MM.1S (cell line): ENCODE results near the gene GUCY1B1.

Experiments used
- EZH2 ChIP-seq: fragments of 300-600 bp; sonication (generic); optimal IDR thresholded peaks from 2 replicates; pipeline ENCODE3; 2017; ENCODE audit warnings: low read depth, mild to moderate bottlenecking, antibody characterized with exemption, low read length, mixed read lengths
- TF ChIP-seq, protein P1 (sequence below): fragments of 300-600 bp; sonication (generic); IDR thresholded peaks from 2 replicates; pipeline ENCODE4 v1.5.1; 2016; ENCODE audit warnings: antibody characterized with exemption, low read length, mixed read lengths

GRCh38 chr4:155849042-155849441 lies 90.2 kb downstream of the GUCY1B1 start:
- TF ChIP-seq, protein P1, sequence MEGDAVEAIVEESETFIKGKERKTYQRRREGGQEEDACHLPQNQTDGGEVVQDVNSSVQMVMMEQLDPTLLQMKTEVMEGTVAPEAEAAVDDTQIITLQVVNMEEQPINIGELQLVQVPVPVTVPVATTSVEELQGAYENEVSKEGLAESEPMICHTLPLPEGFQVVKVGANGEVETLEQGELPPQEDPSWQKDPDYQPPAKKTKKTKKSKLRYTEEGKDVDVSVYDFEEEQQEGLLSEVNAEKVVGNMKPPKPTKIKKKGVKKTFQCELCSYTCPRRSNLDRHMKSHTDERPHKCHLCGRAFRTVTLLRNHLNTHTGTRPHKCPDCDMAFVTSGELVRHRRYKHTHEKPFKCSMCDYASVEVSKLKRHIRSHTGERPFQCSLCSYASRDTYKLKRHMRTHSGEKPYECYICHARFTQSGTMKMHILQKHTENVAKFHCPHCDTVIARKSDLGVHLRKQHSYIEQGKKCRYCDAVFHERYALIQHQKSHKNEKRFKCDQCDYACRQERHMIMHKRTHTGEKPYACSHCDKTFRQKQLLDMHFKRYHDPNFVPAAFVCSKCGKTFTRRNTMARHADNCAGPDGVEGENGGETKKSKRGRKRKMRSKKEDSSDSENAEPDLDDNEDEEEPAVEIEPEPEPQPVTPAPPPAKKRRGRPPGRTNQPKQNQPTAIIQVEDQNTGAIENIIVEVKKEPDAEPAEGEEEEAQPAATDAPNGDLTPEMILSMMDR, result no peak
- TF ChIP-seq EZH2, result no peak
